HG03575 (cell line): ENCODE results near the gene TANGO6.
"Not testable (repeated sequence)": the region's sequence is repeated elsewhere in the genome, so short reads cannot be mapped to it uniquely, and the experiment has no call there.

Source experiments
- ATAC-seq: cut with Tn5 transposase; IDR thresholded peaks from one replicate; pipeline ENCODE4 v1.9.1; 2021; ENCODE audit not compliant: unreplicated experiment, insufficient number of reproducible peaks, low FRiP score; ENCODE audit errors: extremely low read depth

The TANGO6 gene

GRCh38 chr16:68948230-68948910, 105.0 kb downstream of the TANGO6 start:
- ATAC-seq: no peak

- no peak for ATAC-seq
Measured at GRCh38 chr16:68951991-68952877, 108.9 kb downstream of the TANGO6 start.

DNA sequence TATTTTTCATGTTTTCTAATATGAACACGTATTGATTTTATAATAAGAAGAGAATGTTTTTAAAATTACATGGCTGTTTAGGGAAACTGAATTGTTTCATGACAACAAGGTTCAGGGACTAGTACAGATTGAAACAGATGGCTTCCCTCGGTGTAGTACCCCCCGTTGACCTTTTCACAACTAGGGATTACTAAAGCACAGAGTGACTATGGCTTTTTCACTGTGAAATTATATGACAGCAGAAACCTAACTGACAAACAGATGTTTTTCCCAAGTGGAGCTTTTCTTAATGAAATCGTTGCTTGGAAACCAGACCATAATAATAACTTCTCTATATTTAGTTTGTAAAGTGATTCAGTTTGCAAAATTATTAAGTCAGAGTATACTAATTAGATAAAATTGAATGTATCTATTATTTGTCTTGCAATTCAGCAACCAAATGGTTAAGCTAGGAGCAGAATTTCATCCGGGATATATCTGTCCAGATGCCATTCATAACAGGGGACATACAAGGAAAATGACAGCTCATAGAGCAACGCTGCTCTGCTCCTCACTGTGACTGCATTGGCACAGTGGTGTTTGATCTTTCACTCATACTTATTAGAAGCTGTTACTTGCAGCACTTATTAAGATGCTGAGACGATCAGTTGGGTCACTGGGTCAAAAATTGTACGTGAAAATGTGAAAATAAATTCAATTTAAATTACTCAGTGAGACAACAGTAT, 111.7 kb downstream of the TANGO6 start:
- no peak for ATAC-seq

GRCh38 chr16:68960910-68961309, 117.6 kb downstream of the TANGO6 start:
- ATAC-seq: no peak

DNA sequence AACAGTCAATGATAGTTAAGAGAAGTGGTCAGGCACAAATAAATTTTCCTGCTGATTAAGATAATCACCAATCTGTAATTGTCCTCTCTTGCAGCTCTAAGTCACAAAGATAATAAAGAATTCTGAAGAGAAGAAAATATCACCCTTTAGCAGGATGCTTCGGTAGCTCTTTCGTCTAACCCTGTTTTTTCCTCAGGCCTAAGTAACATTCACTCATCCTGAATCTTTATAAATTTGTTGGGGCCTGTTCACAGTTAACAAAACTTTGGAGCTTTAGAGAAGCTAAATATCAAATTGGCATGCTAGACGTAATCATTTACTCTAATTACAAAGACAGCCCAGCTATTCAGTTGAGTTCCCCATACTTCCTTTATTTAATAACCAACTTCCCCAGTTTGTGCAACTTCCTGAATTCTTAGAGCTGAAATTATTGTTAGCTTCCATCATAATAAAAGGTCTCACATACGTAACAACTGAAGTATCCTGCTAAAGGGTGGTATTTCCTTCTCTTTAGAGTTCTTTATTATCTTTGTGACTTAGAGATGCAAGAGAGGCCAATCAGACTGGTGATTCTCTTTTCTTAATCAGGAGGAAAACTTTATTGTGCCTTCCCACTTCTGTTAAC, 118.6 kb downstream of the TANGO6 start:
- ATAC-seq: no peak

DNA sequence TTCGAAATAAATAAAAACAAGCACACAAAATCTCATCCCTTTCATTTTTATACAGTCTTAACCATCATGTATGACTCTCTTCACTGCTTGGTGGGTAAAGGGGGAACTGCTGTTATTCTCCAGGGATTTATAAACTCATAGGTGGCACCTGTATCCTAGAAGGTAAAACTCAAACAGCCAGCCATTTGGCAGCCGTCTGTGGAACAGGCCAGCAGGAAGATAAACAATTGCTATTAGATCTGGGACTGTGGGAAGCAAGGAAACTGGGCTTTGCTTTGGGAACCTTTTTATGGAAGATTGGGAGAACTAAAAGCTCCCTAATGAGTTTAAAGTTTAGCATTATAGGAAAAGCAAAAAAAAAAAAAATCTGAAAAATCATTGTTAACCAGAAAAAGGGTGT, 126.0 kb downstream of the TANGO6 start:
- no peak for ATAC-seq

DNA sequence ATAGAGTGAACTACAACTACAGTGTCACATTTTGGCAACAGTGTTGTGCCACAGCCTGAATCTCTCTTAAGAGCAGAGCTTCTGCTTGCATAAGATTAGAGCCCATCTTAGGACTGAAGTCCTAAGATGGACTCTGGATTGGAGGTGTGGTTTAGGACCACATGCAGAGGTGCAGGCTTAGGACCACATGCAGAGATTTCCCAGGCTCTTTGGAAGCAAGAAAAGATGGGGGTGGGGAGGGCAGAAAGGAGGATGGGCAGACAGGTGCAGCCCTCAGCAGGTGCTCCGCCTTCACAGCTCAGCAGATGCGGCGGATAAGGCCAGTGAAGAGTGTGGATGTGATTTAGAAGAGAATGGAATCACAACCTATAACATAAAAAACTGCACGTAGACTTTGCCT, 128.7 kb downstream of the TANGO6 start:
- no peak for ATAC-seq

DNA sequence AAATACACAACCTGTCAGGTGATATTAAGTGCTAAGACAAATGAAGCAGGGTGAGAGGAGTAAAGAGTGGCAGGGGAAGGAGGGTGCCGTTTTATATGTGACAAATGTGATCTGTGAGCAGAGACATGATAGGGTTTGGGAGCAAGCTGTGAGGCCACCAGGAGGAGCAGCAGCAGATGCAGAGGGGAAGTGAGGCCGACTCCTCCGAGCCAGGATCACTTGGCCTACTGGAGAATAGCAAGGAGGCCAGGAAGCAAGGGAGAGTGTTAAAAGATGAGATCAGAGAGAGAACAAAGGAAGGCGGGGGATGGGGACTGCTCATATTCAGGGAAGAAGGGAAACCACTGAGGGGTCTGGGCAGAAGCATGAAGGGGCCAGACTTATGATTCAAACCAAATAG, 129.4 kb downstream of the TANGO6 start:
- no peak for ATAC-seq

DNA sequence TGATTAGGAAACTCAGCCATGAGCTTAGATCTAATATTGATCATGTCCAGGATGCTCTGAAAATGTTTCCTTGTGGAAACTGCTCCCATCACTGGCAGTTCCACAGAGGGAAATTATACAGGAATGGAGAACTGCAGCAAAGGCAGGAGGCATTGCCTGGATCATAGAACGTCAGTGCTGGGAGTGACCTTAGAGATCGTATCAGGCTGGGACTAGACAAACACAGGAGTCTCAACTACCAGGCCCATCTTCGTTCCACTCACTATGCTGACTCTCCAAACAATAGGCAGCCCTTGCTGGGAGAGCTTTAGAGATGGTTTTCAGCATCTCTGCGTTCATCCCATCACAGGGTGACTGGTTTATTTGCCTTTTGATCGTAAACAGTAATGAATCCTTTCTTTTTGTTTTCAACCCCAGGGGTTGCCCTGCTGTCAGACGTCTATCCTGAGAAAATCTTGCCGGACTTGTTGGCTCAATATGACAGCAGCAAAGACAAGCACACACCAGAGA, 130.3 kb downstream of the TANGO6 start:
- ATAC-seq: no peak

DNA sequence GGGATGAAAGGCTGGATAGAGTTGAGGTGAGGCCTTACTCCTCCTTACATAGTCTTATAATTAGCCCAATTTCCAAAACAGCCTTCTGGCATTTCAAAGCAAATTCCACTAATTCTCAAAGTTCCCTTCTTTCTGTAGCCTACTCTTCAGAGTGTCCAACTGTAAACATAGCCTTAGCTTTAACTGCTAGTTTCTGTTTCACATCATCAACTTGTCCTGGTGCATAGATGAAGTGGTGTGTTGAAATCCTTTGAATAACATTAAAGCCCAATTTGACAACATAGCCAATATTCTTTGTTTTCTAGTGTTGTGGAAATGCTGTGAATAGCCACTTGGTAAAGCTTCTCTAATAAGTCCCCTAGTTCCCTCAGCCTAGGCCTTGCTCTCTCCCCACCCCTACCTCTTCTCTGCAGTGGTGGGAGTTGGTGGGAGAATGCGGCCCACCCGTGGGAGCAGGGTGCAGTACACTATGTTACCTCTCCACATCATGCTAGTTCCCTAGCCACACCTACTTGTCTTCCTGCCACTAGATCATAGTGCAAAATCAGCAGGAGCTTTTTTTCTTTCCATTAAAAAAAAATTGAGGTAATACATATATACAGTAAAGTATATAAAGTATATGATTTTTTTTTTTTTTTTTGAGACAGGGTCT, 135.1 kb downstream of the TANGO6 start:
- no peak for ATAC-seq

- no peak for ATAC-seq
Measured at GRCh38 chr16:68980695-68981315, 137.5 kb downstream of the TANGO6 start.

- ATAC-seq: no peak
Measured at GRCh38 chr16:68981971-68982370, 138.6 kb downstream of the TANGO6 start.

GRCh38 chr16:68984467-68984866, 141.1 kb downstream of the TANGO6 start:
- no peak for ATAC-seq

DNA sequence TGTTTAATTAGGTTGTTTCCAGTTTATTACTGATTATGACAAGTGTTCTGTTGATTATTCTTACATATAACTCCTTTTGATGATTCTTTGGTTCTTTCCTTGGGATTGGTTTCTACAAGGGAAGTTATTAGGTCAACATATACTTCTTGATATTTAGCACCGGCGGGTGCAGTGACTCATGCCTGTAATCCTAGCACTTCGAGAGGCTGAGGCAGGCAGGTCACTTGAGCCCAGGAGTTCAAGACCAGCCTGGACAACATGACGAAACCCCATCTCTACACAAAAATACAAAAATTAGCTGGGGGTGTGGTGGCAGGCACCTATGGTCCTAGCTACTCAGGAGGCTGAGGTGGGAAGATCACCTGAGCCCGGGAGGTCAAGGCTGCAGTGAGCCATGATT, 141.9 kb downstream of the TANGO6 start:
- no peak for ATAC-seq

GRCh38 chr16:68985855-68986254, 142.5 kb downstream of the TANGO6 start:
- no peak for ATAC-seq

DNA sequence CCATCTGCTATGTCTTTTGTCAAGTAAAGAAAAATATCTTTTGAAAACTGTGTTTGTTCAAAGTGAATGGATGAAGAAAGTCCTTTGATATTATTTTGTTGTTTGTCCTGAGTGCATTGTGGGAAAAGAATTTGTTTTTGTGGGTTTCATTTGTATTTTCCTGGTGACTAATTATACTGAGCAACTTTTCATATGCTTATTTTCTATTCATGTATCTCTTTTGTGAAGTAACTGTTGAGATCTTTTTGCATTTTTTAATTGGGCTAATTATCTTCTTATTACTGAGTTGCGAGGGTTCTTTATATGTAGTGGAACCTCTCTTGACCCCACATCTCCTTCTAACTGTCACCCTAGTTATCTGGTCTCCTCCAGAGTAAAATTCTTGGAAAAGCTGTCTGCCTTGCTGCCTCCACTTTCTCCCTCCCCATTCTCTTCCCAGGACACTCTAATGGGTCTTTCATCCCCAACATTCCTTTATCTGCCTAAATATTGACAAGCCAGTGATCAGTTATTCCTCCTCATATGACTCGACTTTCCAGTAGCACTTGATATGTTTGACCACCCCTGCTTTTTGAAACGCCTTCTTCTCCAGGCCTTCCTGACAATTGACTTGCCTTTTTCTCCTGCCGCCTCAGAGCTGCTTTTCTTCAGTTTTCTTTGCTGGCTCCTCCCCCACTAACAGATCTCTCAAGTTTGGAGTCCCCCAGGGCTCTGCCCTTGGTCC, 144.6 kb downstream of the TANGO6 start:
- ATAC-seq: no peak

GRCh38 chr16:68990172-68990845, 147.0 kb downstream of the TANGO6 start:
- ATAC-seq: not testable (repeated sequence)
